Measurements from ENCODE around the gene YBX2. TPM values are rescaled to one million over a fixed set of nuclear protein-coding genes. Genes with fewer than 3 reads are reported as not detected.

YBX2 gene
- total and polyA plus RNA-seq, 7 donors, result 0.28 to 37.6 (median 2.5) TPM

- Histone ChIP-seq H3K27me3 (no peaks in the 10 kb centered on the region), H3K36me3 (peaks cover 34 to 72% (median 50%) of the 10 kb centered on the region in 4 donors), H3K27ac (no peak overlapping the region), H3K9me3 (no peaks in the 10 kb centered on the region), H3K4me1 (peaks cover 0 to 16% (median 11%) of the 10 kb centered on the region in 4 donors), H3K4me3 (no peak overlapping the region)
- DNase-seq, result no peak
- no peak for TF ChIP-seq POLR2A (IDR thresholded peaks at IDR 0.05)
- TF ChIP-seq, protein P1, sequence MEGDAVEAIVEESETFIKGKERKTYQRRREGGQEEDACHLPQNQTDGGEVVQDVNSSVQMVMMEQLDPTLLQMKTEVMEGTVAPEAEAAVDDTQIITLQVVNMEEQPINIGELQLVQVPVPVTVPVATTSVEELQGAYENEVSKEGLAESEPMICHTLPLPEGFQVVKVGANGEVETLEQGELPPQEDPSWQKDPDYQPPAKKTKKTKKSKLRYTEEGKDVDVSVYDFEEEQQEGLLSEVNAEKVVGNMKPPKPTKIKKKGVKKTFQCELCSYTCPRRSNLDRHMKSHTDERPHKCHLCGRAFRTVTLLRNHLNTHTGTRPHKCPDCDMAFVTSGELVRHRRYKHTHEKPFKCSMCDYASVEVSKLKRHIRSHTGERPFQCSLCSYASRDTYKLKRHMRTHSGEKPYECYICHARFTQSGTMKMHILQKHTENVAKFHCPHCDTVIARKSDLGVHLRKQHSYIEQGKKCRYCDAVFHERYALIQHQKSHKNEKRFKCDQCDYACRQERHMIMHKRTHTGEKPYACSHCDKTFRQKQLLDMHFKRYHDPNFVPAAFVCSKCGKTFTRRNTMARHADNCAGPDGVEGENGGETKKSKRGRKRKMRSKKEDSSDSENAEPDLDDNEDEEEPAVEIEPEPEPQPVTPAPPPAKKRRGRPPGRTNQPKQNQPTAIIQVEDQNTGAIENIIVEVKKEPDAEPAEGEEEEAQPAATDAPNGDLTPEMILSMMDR (IDR thresholded peaks at IDR 0.05), result peak in 1 of 4 experiments; percentile 2
- intact Hi-C loops (cut with DNase I), result no loop called here
- 87 to 92% methylated on average over 3 of the region's 3 CpGs for WGBS, 2 donors
These were observed 30.0 kb upstream of the YBX2 start for GRCh38 chr17:7324438-7324779.

GRCh38 chr17:7323731-7324437 lies 29.4 kb upstream of the YBX2 start:
- no peak overlapping the region for H3K4me3 ChIP-seq
- peak; percentile 71 for DNase-seq
- no peaks in the 10 kb centered on the region for H3K27me3 ChIP-seq
- peaks cover 0 to 16% (median 11%) of the 10 kb centered on the region in 4 donors for H3K4me1 ChIP-seq
- no peak overlapping the region for H3K27ac ChIP-seq
- WGBS, 2 donors, result 63 to 66% methylated on average over 39 of the region's 39 CpGs
- peak in 1 of 4 donors; percentile 12 for TF ChIP-seq POLR2AphosphoS5 (IDR thresholded peaks at IDR 0.05)
- no peak for TF ChIP-seq POLR2A (IDR thresholded peaks at IDR 0.05)
- TF ChIP-seq EP300 (IDR thresholded peaks at IDR 0.05), result no peak
- TF ChIP-seq, protein P1 (IDR thresholded peaks at IDR 0.05), result peak; percentile 57 to 83 (median 78)
- intact Hi-C loops (cut with DNase I), result no loop called here
- H3K36me3 ChIP-seq, result peaks cover 35 to 77% (median 51%) of the 10 kb centered on the region in 4 donors
- no peaks in the 10 kb centered on the region for H3K9me3 ChIP-seq

DNA sequence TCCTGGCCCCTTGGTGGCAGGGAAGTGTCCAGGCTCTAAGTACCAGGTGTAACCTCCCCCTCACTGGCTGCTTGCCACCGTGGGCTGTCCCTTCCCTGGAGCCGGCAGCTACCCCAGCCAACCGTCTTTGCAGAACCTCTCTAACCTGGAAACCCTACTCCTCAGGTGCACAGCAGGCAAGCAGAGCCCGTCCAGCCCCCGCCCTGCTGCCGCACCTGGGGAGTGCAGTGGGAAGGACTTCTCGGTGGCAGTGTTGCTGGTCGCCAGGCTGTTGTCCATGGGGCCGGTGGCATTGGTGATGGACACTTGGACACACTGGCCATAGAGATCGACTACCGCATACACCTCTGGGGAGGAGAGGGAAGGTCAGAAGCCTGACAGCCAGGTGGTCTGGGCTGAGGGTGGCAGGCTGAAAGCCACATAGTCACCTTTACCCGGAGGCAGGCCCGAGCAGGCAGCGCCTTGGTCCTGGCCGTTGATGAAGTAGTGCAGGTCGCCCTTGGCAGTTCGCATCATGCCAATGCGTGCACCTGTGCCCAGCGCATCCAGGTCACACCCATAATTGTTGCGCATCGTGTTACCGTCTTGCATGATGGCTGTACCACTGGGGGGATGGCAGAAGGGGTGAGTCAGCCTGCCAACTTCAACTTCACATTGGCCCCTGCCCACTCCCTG lies 28.2 kb upstream of the YBX2 start:
- Histone ChIP-seq H3K4me1 (peaks cover 0 to 5% (median under 1%) of the 10 kb centered on the region in 4 donors), H3K36me3 (peaks cover 47 to 90% (median 63%) of the 10 kb centered on the region in 4 donors)

GRCh38 chr17:7321466-7321865 lies 27.0 kb upstream of the YBX2 start:
- 95% methylated on average over 15 of the region's 15 CpGs for WGBS, 2 donors
- Histone ChIP-seq H3K36me3 (peaks cover 49 to 98% (median 72%) of the 10 kb centered on the region in 4 donors), H3K9me3 (no peaks in the 10 kb centered on the region), H3K27me3 (no peaks in the 10 kb centered on the region), H3K27ac (no peak overlapping the region), H3K4me1 (no peaks in the 10 kb centered on the region), H3K4me3 (no peak overlapping the region)
- DNase-seq, result no peak
- intact Hi-C loops (cut with DNase I), result no loop called here
- TF ChIP-seq POLR2AphosphoS5 (IDR thresholded peaks at IDR 0.05), result no peak

More for the DNA sequence above, 28.2 kb upstream of the YBX2 start:
- intact Hi-C loops (cut with DNase I), result no loop called here
- Histone ChIP-seq H3K4me3 (no peak overlapping the region), H3K27ac (no peak overlapping the region), H3K9me3 (no peaks in the 10 kb centered on the region), H3K27me3 (no peaks in the 10 kb centered on the region)
- peak; percentile 64 for DNase-seq
- WGBS, 2 donors, result 93 to 96% methylated on average over 22 of the region's 22 CpGs
- TF ChIP-seq EP300 (IDR thresholded peaks at IDR 0.05) (no peak), POLR2AphosphoS5 (IDR thresholded peaks at IDR 0.05) (no peak), POLR2A (IDR thresholded peaks at IDR 0.05) (no peak)
- TF ChIP-seq, protein P1 (IDR thresholded peaks at IDR 0.05), result no peak

- WGBS, 2 donors, result 76 to 90% methylated on average over 13 of the region's 13 CpGs
- H3K4me3 ChIP-seq, result no peak overlapping the region
- H3K27me3 ChIP-seq, result no peaks in the 10 kb centered on the region
- H3K4me1 ChIP-seq, result peaks cover 0 to 25% (median 21%) of the 10 kb centered on the region in 4 donors
- no peak overlapping the region for H3K27ac ChIP-seq
- TF ChIP-seq POLR2AphosphoS5 (IDR thresholded peaks at IDR 0.05), result no peak
- TF ChIP-seq, protein P1 (IDR thresholded peaks at IDR 0.05), result no peak
- intact Hi-C loops (cut with DNase I), result loop anchor here (10.0 kb wide), 1 partner anchor 817 kb away; no protein-coding TSS in a partner anchor
- H3K9me3 ChIP-seq, result no peaks in the 10 kb centered on the region
- peaks cover 53 to 77% (median 67%) of the 10 kb centered on the region in 4 donors for H3K36me3 ChIP-seq
- peak; percentile 63 for DNase-seq
These were observed 23.9 kb upstream of the YBX2 start for GRCh38 chr17:7318121-7318860.
